ENCODE results near the gene PLPPR1. TPM values are rescaled to one million over a fixed set of nuclear protein-coding genes. Genes with fewer than 3 reads are reported as not detected.

PLPPR1 gene
- polyA plus RNA-seq, 1 of the 3 experiments (the other 2 are of a cell fraction), result not detected

- Histone ChIP-seq H3K9ac (no peak overlapping the region), H3K9me2 (no peaks in the 10 kb centered on the region), H3K9me3 (no peaks in the 10 kb centered on the region), H3K79me2 (ENCODE audit: insufficient read depth) (no peaks in the 10 kb centered on the region), H3K27me3 (ENCODE audit: insufficient read depth) (no peaks in the 10 kb centered on the region), H3K4me1 (ENCODE audit: control insufficient read depth in 1 of 2, insufficient read depth in 2 of 2, low read depth in 1 of 2, low read length in 1 of 2) (no peaks in the 10 kb centered on the region), H2AFZ (ENCODE audit: low read depth) (no peak overlapping the region), H3K4me2 (no peak overlapping the region), H3K27ac (ENCODE audit: low read depth in 2 of 2, low read length in 1 of 2) (no peak overlapping the region), H3F3A (replicated peaks; ENCODE audit: insufficient read depth) (no peaks in the 10 kb centered on the region), H3K36me3 (replicated peaks in 1 of 2; ENCODE audit: control insufficient read depth in 1 of 2, insufficient read depth in 2 of 2, low read length in 1 of 2) (no peaks in the 10 kb centered on the region), H4K20me1 (ENCODE audit: insufficient read depth) (no peaks in the 10 kb centered on the region), H3K4me3 (ENCODE audit: low read depth in 2 of 2, low read length in 1 of 2) (no peak overlapping the region)
- TF ChIP-seq TAF1 (IDR thresholded peaks at IDR 0.05; ENCODE audit: borderline replicate concordance, low read depth, low read length) (no peak), RCOR1 (IDR thresholded peaks at IDR 0.05; ENCODE audit: low read length) (no peak), MAX (IDR thresholded peaks at IDR 0.05; ENCODE audit: low read depth) (no peak), GATA2 (CRISPR knock-in tag; IDR thresholded peaks at IDR 0.05) (no peak), NRF1 (IDR thresholded peaks at IDR 0.05; ENCODE audit: low read depth, low read length) (no peak), EP300 (IDR thresholded peaks at IDR 0.05; ENCODE audit: borderline replicate concordance in 1 of 2, low read depth in 1 of 2, low read length in 1 of 2) (no peak), GABPA (IDR thresholded peaks at IDR 0.05; ENCODE audit: low read depth) (no peak), FOSL2 (IDR thresholded peaks at IDR 0.05; ENCODE audit: borderline replicate concordance, low read depth) (no peak), RAD21 (IDR thresholded peaks at IDR 0.05; ENCODE audit: low read length) (no peak), ZBTB33 (IDR thresholded peaks at IDR 0.05; ENCODE audit: borderline replicate concordance, low read depth) (no peak), ELF1 (IDR thresholded peaks at IDR 0.05) (no peak), MEF2A (IDR thresholded peaks at IDR 0.05; ENCODE audit: borderline replicate concordance, low read depth) (no peak), REST (IDR thresholded peaks at IDR 0.05; ENCODE audit: low read depth, low read length) (no peak), YY1 (IDR thresholded peaks at IDR 0.05; ENCODE audit: low read depth) (no peak), RXRA (IDR thresholded peaks at IDR 0.05; ENCODE audit: borderline replicate concordance, low read depth) (no peak), POLR2AphosphoS5 (IDR thresholded peaks at IDR 0.05; ENCODE audit: low read depth, low read length) (no peak), SIN3A (IDR thresholded peaks at IDR 0.05; ENCODE audit: borderline replicate concordance, low read depth, low read length) (no peak), EZH2phosphoT487 (IDR thresholded peaks at IDR 0.05; ENCODE audit: borderline replicate concordance, low read depth) (no peak), USF2 (IDR thresholded peaks at IDR 0.05; ENCODE audit: borderline replicate concordance, low read depth, low read length) (no peak)
- CTCF ChIA-PET, result interaction anchor here (0.7 to 1.5 kb wide), 2 partner anchors 8 to 20 kb away, joined by 4 read pairs; no protein-coding TSS in a partner anchor
- POLR2A ChIA-PET, result no interaction called here
- DNase-seq, result no peak
Observed at GRCh38 chr9:101336091-101336490, 307.6 kb downstream of the PLPPR1 start.
